Adrenal gland (tissue), 5 donors: ENCODE results near the gene TTYH2.

Experiments used
- CTCF ChIP-seq, 6 experiments: fragments of 450-650 bp in 4 of 6; fragments of 200-600 bp in 2 of 6; sonication (generic) in 1 of 6; IDR thresholded peaks; 1 replicate in 5 of 6; 2 replicates in 1 of 6; pipeline versions ENCODE4 v1.5.1 to v1.8.0; 2016 to 2021; ENCODE audit warnings: antibody characterized with exemption in 6 of 6, mild to moderate bottlenecking in 2 of 6, moderate library complexity in 1 of 6
- POLR2A ChIP-seq, 2 donors: fragments of 450-650 bp; IDR thresholded peaks; one replicate each; pipeline ENCODE4 v1.6.1; 2017; ENCODE audit warnings: antibody characterized with exemption in 2 of 2, mild to moderate bottlenecking in 2 of 2, moderate library complexity in 1 of 2
- donor health status: DM: no; HTN: no; CAD: no.

- TF ChIP-seq CTCF (IDR thresholded peaks at IDR 0.05) (no peak), POLR2A (IDR thresholded peaks at IDR 0.05) (no peak)
Observed at GRCh38 chr17:74163836-74164235, 49.5 kb upstream of the TTYH2 start.
